ENCODE measurements around the gene MRPL37. TPM values are rescaled to one million over a fixed set of nuclear protein-coding genes. Genes with fewer than 3 reads are reported as not detected.

MRPL37 gene
- total RNA-seq, 2 donors from 2014 or later, result 43.2 to 55.0 TPM

- H3K36me3 ChIP-seq, result peaks cover 4% of the 10 kb centered on the region
- no peaks in the 10 kb centered on the region for H3K27me3 ChIP-seq (replicated peaks; ENCODE audit: insufficient read depth)
- DNase-seq (ENCODE audit: low spot score), result no peak
- TF ChIP-seq, protein P1, sequence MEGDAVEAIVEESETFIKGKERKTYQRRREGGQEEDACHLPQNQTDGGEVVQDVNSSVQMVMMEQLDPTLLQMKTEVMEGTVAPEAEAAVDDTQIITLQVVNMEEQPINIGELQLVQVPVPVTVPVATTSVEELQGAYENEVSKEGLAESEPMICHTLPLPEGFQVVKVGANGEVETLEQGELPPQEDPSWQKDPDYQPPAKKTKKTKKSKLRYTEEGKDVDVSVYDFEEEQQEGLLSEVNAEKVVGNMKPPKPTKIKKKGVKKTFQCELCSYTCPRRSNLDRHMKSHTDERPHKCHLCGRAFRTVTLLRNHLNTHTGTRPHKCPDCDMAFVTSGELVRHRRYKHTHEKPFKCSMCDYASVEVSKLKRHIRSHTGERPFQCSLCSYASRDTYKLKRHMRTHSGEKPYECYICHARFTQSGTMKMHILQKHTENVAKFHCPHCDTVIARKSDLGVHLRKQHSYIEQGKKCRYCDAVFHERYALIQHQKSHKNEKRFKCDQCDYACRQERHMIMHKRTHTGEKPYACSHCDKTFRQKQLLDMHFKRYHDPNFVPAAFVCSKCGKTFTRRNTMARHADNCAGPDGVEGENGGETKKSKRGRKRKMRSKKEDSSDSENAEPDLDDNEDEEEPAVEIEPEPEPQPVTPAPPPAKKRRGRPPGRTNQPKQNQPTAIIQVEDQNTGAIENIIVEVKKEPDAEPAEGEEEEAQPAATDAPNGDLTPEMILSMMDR (IDR thresholded peaks at IDR 0.05), result no peak
- ATAC-seq (ENCODE audit: insufficient number of reproducible peaks, low FRiP score, low read depth), result no peak
- H3K9me3 ChIP-seq, result no peaks in the 10 kb centered on the region
- no peak overlapping the region for H3K4me3 ChIP-seq
- H3K27ac ChIP-seq, result no peak overlapping the region
- H3K4me1 ChIP-seq (ENCODE audit: control insufficient read depth in 1 of 2, low read depth in 2 of 2), result no peaks in the 10 kb centered on the region
Measured at GRCh38 chr1:54257346-54257620, 57.3 kb downstream of the MRPL37 start.

- Histone ChIP-seq H3K27me3 (replicated peaks; ENCODE audit: insufficient read depth) (no peaks in the 10 kb centered on the region), H3K4me3 (no peak overlapping the region), H3K36me3 (peaks cover 4% of the 10 kb centered on the region), H3K27ac (no peak overlapping the region), H3K4me1 (ENCODE audit: control insufficient read depth in 1 of 2, low read depth in 2 of 2) (no peaks in the 10 kb centered on the region), H3K9me3 (no peaks in the 10 kb centered on the region)
- DNase-seq (ENCODE audit: low spot score), result no peak
- ATAC-seq (ENCODE audit: insufficient number of reproducible peaks, low FRiP score, low read depth), result no peak
- TF ChIP-seq, protein P1 (IDR thresholded peaks at IDR 0.05), result no peak
Measured at GRCh38 chr1:54257876-54258275, 57.9 kb downstream of the MRPL37 start.

DNA sequence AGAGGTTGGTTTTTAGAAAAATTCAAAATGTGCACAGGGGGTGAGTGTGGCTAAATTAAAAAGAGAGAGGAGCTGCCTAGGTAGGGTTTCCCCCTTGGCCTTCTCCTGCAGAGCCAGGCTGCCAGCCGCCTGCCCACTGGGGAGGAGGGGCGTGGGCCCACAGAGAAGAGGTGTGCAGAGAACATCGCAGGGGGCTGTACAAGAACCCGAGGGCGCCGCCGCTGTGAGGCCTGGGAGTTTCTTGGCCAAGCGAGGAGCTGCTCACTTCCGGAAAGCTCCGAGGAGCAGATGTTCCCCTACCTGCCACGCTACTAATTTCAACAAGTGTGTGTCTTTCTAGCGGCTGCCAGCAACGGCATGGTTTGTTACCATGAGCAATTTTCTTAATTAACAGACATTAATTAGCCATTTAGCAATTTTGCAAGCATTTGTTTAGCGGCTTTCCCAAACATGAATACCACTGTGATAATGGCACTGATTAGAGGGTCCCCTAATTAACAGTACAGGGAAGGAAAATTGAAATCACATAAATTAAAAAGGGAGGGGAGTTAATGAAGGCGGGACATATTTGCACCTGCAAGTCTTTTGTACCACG lies 59.7 kb downstream of the MRPL37 start:
- no peak for ATAC-seq (ENCODE audit: insufficient number of reproducible peaks, low FRiP score, low read depth)
- H3K4me1 ChIP-seq (ENCODE audit: control insufficient read depth in 1 of 2, low read depth in 2 of 2), result no peaks in the 10 kb centered on the region
- H3K4me3 ChIP-seq, result no peak overlapping the region
- H3K36me3 ChIP-seq, result peaks cover 4% of the 10 kb centered on the region
- H3K27me3 ChIP-seq (replicated peaks; ENCODE audit: insufficient read depth), result no peaks in the 10 kb centered on the region
- TF ChIP-seq, protein P1 (IDR thresholded peaks at IDR 0.05), result no peak
- H3K27ac ChIP-seq, result no peak overlapping the region
- no peaks in the 10 kb centered on the region for H3K9me3 ChIP-seq
- DNase-seq (ENCODE audit: low spot score), result no peak

DNA sequence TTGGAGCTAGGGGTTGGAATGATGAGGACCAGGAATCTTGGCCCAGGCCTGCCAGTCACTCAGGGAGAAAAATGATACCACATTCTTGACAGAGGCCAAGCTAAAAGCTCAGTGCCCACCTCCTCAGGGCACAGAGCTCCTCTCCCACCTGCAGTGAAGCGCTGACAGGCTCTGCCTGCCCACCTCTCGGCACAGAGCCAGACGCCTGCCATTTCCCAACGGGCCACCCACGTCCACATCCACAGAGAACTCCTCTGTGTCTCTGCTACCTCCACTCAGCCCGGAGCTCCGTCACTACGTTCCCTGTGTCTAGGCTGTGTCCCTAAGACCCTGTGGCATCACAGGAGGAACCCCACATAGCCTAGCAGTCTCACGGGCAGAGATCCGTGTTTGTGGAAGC lies 60.8 kb downstream of the MRPL37 start:
- ATAC-seq (ENCODE audit: insufficient number of reproducible peaks, low FRiP score, low read depth) (no peak), DNase-seq (ENCODE audit: low spot score) (no peak)
- TF ChIP-seq, protein P1 (IDR thresholded peaks at IDR 0.05), result no peak
- Histone ChIP-seq H3K27ac (no peak overlapping the region), H3K27me3 (replicated peaks; ENCODE audit: insufficient read depth) (no peaks in the 10 kb centered on the region), H3K4me1 (ENCODE audit: control insufficient read depth in 1 of 2, low read depth in 2 of 2) (no peaks in the 10 kb centered on the region), H3K36me3 (peaks cover 4% of the 10 kb centered on the region), H3K4me3 (no peak overlapping the region), H3K9me3 (no peaks in the 10 kb centered on the region)

- Histone ChIP-seq H3K27ac (no peak overlapping the region), H3K36me3 (peaks cover 1% of the 10 kb centered on the region), H3K4me3 (no peak overlapping the region), H3K27me3 (replicated peaks; ENCODE audit: insufficient read depth) (no peaks in the 10 kb centered on the region), H3K9me3 (no peaks in the 10 kb centered on the region), H3K4me1 (ENCODE audit: control insufficient read depth in 1 of 2, low read depth in 2 of 2) (no peaks in the 10 kb centered on the region)
- ATAC-seq (ENCODE audit: insufficient number of reproducible peaks, low FRiP score, low read depth) (no peak), DNase-seq (ENCODE audit: low spot score) (no peak)
- TF ChIP-seq, protein P1 (IDR thresholded peaks at IDR 0.05), result no peak
Measured at GRCh38 chr1:54262244-54262643, 62.3 kb downstream of the MRPL37 start.
